SU-DHL-6 (cell line): ENCODE measurements around the gene NCAPG2.

Experiments
- CTCF ChIP-seq: fragments of 200-600 bp; sonication (generic); IDR thresholded peaks from one replicate; pipeline ENCODE4 v1.5.1; 2017; ENCODE audit warnings: antibody characterized with exemption, mild to moderate bottlenecking, low read length, moderate library complexity; ENCODE audit not compliant: insufficient read depth, poor library complexity, severe bottlenecking
- EZH2phosphoT487 ChIP-seq: fragments of 200-600 bp; sonication (generic), shearing (Covaris generic); conservative IDR thresholded peaks from 2 replicates; pipeline ENCODE4 v1.6.1; 2018; ENCODE audit warnings: mild to moderate bottlenecking, antibody characterized with exemption, low read length, moderate library complexity, mixed read lengths

DNA sequence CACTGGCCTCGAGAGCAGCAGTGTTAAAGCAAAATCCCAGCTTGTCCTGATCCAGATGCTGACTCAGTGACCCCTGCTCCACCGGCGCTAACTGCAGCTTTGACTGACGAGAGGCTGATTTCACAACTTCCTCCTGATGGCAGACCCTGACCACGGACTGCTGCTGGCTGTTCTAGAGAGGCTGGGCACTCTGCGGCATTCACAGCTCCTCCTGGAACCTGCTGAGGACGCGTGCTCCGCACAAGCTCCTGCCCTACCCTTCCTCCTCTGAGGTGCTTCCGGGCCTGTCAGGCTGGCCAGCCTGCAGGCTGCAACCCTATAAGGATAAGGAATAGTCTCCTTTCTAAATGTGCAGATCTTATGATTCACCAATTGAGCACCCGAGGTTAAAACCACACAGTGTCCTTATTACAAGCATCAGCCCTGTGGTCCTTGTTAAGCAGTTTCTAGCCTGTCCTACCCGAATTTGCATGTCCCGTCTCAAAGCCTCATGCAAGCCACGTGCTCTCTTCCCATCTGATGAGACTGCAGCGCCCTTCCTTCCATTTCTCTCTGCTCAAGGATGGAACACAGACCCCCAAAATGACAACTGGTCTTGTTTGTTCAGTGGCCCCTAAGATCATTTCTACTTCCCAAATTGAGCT is 35.5 kb upstream of the NCAPG2 start:
- TF ChIP-seq CTCF (no peak), EZH2phosphoT487 (no peak)
